Activated T-cell treated with anti-CD3 and anti-CD28 coated beads for 4 hours (primary cell): Measurements from ENCODE around the gene AQP12B.

ENCODE experiments used
- DNase-seq: peaks from one replicate; pipeline ENCODE4 v3.0.0-alpha.2; 2020

The AQP12B gene

GRCh38 chr2:240630771-240631547 lies 51.7 kb downstream of the AQP12B start:
- DNase-seq: no peak

- no peak for DNase-seq
Measured at GRCh38 chr2:240629968-240630770, 52.5 kb downstream of the AQP12B start.

- DNase-seq: no peak
Measured at GRCh38 chr2:240629619-240629967, 53.1 kb downstream of the AQP12B start.

- no peak for DNase-seq
Measured at GRCh38 chr2:240628808-240629618, 53.7 kb downstream of the AQP12B start.

GRCh38 chr2:240628507-240628807 lies 54.2 kb downstream of the AQP12B start:
- DNase-seq: no peak

GRCh38 chr2:240627736-240628506 lies 54.8 kb downstream of the AQP12B start:
- no peak for DNase-seq

GRCh38 chr2:240626531-240627300 lies 56.0 kb downstream of the AQP12B start:
- DNase-seq: no peak
